ENCODE measurements around the gene COQ9. TPM values are rescaled to one million over a fixed set of nuclear protein-coding genes. Genes with fewer than 3 reads are reported as not detected.

The COQ9 gene
- total RNA-seq, 1 experiment from 2014 or later, result 67.4 TPM

DNA sequence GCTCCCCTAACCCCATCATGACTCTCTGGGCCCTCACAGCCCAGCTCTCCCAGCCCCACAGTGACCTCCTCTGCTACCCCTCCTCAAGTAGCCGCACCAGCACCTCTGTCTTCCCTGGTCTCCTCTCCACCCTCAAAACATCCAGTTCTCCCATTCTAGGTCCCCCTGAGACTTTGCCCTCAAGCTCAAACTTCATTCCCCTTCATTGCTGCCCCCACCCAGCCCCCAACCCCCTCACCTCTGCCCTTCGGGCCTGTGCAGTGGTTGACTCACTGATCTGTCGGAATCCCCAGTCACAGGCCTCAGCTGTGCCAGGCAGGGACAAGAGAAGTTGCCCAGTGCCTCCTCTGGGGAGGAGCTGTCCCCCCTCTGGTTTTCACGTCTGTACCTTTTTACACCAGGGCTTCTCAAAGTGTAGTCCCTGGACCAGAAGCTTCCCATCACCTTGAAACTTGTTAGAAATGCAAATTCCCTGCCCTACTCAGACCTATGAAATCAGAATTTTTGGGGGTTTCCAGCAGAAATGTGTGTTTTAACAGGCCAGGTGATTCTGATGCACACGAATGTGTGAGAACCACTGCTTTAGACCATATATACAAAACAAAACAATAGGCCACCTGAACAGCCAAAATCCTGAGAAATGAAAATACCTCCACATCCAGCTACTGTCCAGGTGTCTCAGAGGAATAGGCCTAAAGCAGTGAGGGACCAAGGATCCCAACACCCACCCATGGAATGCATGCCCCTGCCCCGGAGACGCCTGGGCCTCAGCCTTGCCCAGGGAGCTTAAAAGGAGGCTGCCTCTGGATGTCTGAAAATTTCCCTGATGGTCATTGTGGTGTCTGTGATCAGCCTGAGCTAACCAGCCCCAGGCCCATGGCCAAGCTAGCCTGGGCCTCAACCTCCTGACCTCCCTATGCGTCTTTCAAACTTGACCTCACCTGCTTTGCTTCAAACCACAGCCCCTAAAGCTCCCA, 39.9 kb downstream of the COQ9 start:
- H3K36me3 ChIP-seq (ENCODE audit: low read depth, low read length), result no peaks in the 10 kb centered on the region
- H3K9me3 ChIP-seq (ENCODE audit: low read length), result no peaks in the 10 kb centered on the region
- H3K9ac ChIP-seq (ENCODE audit: low read length), result no peak overlapping the region
- H2AFZ ChIP-seq (ENCODE audit: low read length), result peak overlapping the region; percentile 53
- H3K9me2 ChIP-seq (replicated peaks; ENCODE audit: low read length), result no peaks in the 10 kb centered on the region
- no peak overlapping the region for H3K27ac ChIP-seq (ENCODE audit: low read length)
- H3K4me1 ChIP-seq (ENCODE audit: insufficient read depth, low read length), result no peaks in the 10 kb centered on the region; the same call in 1 of the 2 replicates
- no TSS peak for BruUV-seq (replicated peaks)
- TF ChIP-seq EZH2phosphoT487 (IDR thresholded peaks at IDR 0.05; ENCODE audit: borderline replicate concordance, low read length) (no peak), CTCF (conservative IDR thresholded peaks at IDR 0.05; ENCODE audit: low read depth, low read length) (no peak), EZH2 (IDR thresholded peaks at IDR 0.05; ENCODE audit: low read length, unreplicated experiment) (no peak)
- H3K79me2 ChIP-seq (ENCODE audit: low read length), result no peaks in the 10 kb centered on the region
- H3F3A ChIP-seq (ENCODE audit: low read length, unreplicated experiment), result no peaks in the 10 kb centered on the region
- ATAC-seq, result no peak
- H3K4me3 ChIP-seq (ENCODE audit: low read length), result peak overlapping the region; percentile 37; the same call in 1 of the 2 replicates
- H4K20me1 ChIP-seq (ENCODE audit: low read length), result no peaks in the 10 kb centered on the region
- DNase-seq, result no peak
- ChIA-PET POLR2A (ENCODE audit: unreplicated experiment) (no interaction called here), CTCF (interaction anchor here (0.6 kb wide), 1 partner anchor 13 kb away, joined by 4 read pairs; no protein-coding TSS in a partner anchor)
- H3K27me3 ChIP-seq (ENCODE audit: low read length), result no peaks in the 10 kb centered on the region
- H3K4me2 ChIP-seq (ENCODE audit: low read length), result peak overlapping the region; percentile 59; the same call in 1 of the 2 replicates
- intact Hi-C loops (cut with micrococcal nuclease), result no loop called here

DNA sequence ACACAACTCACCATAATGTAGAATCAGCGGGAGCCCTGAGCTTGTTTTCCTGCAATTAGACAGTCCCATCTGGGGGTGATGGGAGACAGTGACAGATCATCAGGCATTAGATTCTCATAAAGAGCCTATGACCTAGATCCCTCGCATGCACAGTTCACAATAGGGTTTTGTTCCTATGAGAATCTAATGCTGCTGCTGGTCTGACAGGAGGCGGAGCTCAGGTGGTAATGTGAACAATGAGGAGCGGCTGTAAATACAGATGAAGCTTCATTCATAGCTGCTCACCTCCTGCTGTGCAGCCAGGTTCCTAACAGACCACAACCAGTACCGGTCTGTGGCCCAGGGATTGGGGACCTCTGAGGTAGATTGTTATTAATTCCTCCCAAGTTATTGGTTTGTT, 42.0 kb downstream of the COQ9 start:
- CTCF ChIA-PET, result no interaction called here
- intact Hi-C loops (cut with micrococcal nuclease), result no loop called here
- Histone ChIP-seq H3K27ac (ENCODE audit: low read length) (no peak overlapping the region), H3K79me2 (ENCODE audit: low read length) (no peaks in the 10 kb centered on the region), H3K36me3 (ENCODE audit: low read depth, low read length) (no peaks in the 10 kb centered on the region), H4K20me1 (ENCODE audit: low read length) (no peaks in the 10 kb centered on the region), H3F3A (ENCODE audit: low read length, unreplicated experiment) (no peaks in the 10 kb centered on the region), H3K9me2 (replicated peaks; ENCODE audit: low read length) (no peaks in the 10 kb centered on the region), H3K4me1 (ENCODE audit: insufficient read depth, low read length) (no peaks in the 10 kb centered on the region; the same call in 1 of the 2 replicates), H3K9me3 (ENCODE audit: low read length) (no peaks in the 10 kb centered on the region), H2AFZ (ENCODE audit: low read length) (no peak overlapping the region), H3K4me3 (ENCODE audit: low read length) (no peak overlapping the region), H3K9ac (ENCODE audit: low read length) (no peak overlapping the region), H3K4me2 (ENCODE audit: low read length) (no peak overlapping the region), H3K27me3 (ENCODE audit: low read length) (no peaks in the 10 kb centered on the region)
- no peak for DNase-seq
- POLR2A ChIA-PET (ENCODE audit: unreplicated experiment), result no interaction called here
- BruUV-seq (replicated peaks), result no TSS peak
- ATAC-seq, result no peak
- TF ChIP-seq EZH2 (IDR thresholded peaks at IDR 0.05; ENCODE audit: low read length, unreplicated experiment) (no peak), EZH2phosphoT487 (IDR thresholded peaks at IDR 0.05; ENCODE audit: borderline replicate concordance, low read length) (no peak), CTCF (conservative IDR thresholded peaks at IDR 0.05; ENCODE audit: low read depth, low read length) (no peak)

GRCh38 chr16:57493767-57494166, 46.5 kb downstream of the COQ9 start:
- TF ChIP-seq EZH2 (IDR thresholded peaks at IDR 0.05; ENCODE audit: low read length, unreplicated experiment), result no peak
- TF ChIP-seq CTCF (conservative IDR thresholded peaks at IDR 0.05; ENCODE audit: low read depth, low read length), result no peak
- no peak for TF ChIP-seq EZH2phosphoT487 (IDR thresholded peaks at IDR 0.05; ENCODE audit: borderline replicate concordance, low read length)
- Histone ChIP-seq H2AFZ (ENCODE audit: low read length) (no peak overlapping the region), H3K4me2 (ENCODE audit: low read length) (no peak overlapping the region), H3K4me3 (ENCODE audit: low read length) (no peak overlapping the region), H4K20me1 (ENCODE audit: low read length) (no peaks in the 10 kb centered on the region), H3K27ac (ENCODE audit: low read length) (no peak overlapping the region), H3K9me3 (ENCODE audit: low read length) (no peaks in the 10 kb centered on the region), H3K79me2 (ENCODE audit: low read length) (no peaks in the 10 kb centered on the region), H3F3A (ENCODE audit: low read length, unreplicated experiment) (no peaks in the 10 kb centered on the region), H3K9me2 (replicated peaks; ENCODE audit: low read length) (no peaks in the 10 kb centered on the region), H3K4me1 (ENCODE audit: insufficient read depth, low read length) (no peaks in the 10 kb centered on the region), H3K27me3 (ENCODE audit: low read length) (no peaks in the 10 kb centered on the region), H3K36me3 (ENCODE audit: low read depth, low read length) (no peaks in the 10 kb centered on the region), H3K9ac (ENCODE audit: low read length) (no peak overlapping the region)
- ChIA-PET CTCF (no interaction called here), POLR2A (ENCODE audit: unreplicated experiment) (no interaction called here)
- ATAC-seq, result no peak
- DNase-seq, result no peak
- intact Hi-C loops (cut with micrococcal nuclease), result no loop called here
- no TSS peak for BruUV-seq (replicated peaks)
